Astrocyte of the cerebellum (primary cell): ENCODE data around the gene MAPRE2.
A peak's percentile ranks its signal among the peaks of the same experiment; 100 is the strongest.

ENCODE experiments used
- DNase-seq: peaks from one replicate; pipeline ENCODE4 v3.0.0-alpha.2; 2011; ENCODE audit warnings: low read depth
- H3K4me3 ChIP-seq: 2 replicates; pipeline ENCODE4 v1.5.1; 2011; ENCODE audit warnings: mild to moderate bottlenecking, low read depth, low read length, moderate library complexity
- CTCF ChIP-seq: IDR thresholded peaks from 2 replicates; pipeline ENCODE4 v1.5.1; 2012; ENCODE audit warnings: low read length, low read depth, moderate library complexity, mild to moderate bottlenecking; ENCODE audit errors: missing control alignments
- in situ Hi-C: cut with HindIII; loops from 2 replicates; pipeline ENCODE4 v1.10.0; 2017; ENCODE audit warnings: low sequenced_read_pairs

MAPRE2 gene

GRCh38 chr18:35040988-35041814 lies at the start of gene MAPRE2:
Gene MAPRE2 (plus strand): TSS chr18:35041413. CDS start chr18:35041540, 127 bp downstream.
- no peak for TF ChIP-seq CTCF
- in situ Hi-C loops: no loop called here
- peak; percentile 87 for DNase-seq
- H3K4me3 ChIP-seq: peak within 1 kb of the TSS; percentile 88

- in situ Hi-C loops: no loop called here
- DNase-seq: no peak
Measured at GRCh38 chr18:34991561-34991960, 49.7 kb upstream of the MAPRE2 start.

GRCh38 chr18:34993289-34993688 lies 47.9 kb upstream of the MAPRE2 start:
- in situ Hi-C loops: no loop called here
- TF ChIP-seq CTCF: no peak
- no peak overlapping the region for H3K4me3 ChIP-seq
- DNase-seq: no peak

More at GRCh38 chr18:34991561-34991960, 49.7 kb upstream of the MAPRE2 start:
- no peak overlapping the region for H3K4me3 ChIP-seq
- TF ChIP-seq CTCF: no peak

- no peak for TF ChIP-seq CTCF
- H3K4me3 ChIP-seq: no peak overlapping the region
- no peak for DNase-seq
- in situ Hi-C loops: no loop called here
Measured at GRCh38 chr18:34995746-34996145, 45.5 kb upstream of the MAPRE2 start.

GRCh38 chr18:34998661-34999060 lies 42.6 kb upstream of the MAPRE2 start:
- DNase-seq: no peak
- no peak for TF ChIP-seq CTCF

GRCh38 chr18:34999756-35000289 lies 41.4 kb upstream of the MAPRE2 start:
- in situ Hi-C loops: no loop called here

More at GRCh38 chr18:34998661-34999060, 42.6 kb upstream of the MAPRE2 start:
- in situ Hi-C loops: no loop called here
- no peak overlapping the region for H3K4me3 ChIP-seq

More at GRCh38 chr18:34999756-35000289, 41.4 kb upstream of the MAPRE2 start:
- H3K4me3 ChIP-seq: no peak overlapping the region
- DNase-seq: no peak
- TF ChIP-seq CTCF: no peak
